GM19468 (cell line): ENCODE results near the gene CYGB.

Experiments
- ATAC-seq: cut with Tn5 transposase; IDR thresholded peaks from one replicate; pipeline ENCODE4 v1.9.1; 2021; ENCODE audit warnings: mild to moderate bottlenecking, moderate library complexity, moderate number of reproducible peaks; ENCODE audit not compliant: unreplicated experiment; ENCODE audit errors: extremely low read depth

Gene CYGB

GRCh38 chr17:76537578-76538280 lies at the start of gene CYGB:
Gene CYGB, minus strand, starts transcription at chr17:76537709. Its CDS starts 167 bp downstream, at chr17:76537542.
- no peak for ATAC-seq

GRCh38 chr17:76586741-76587487 lies 49.4 kb upstream of the CYGB start:
- ATAC-seq = no peak

GRCh38 chr17:76585649-76586593 lies 48.4 kb upstream of the CYGB start, which contains the start of gene ST6GALNAC2:
Gene ST6GALNAC2, minus strand, starts transcription at chr17:76585860. Its CDS starts 52 bp downstream, at chr17:76585808.
- no peak for ATAC-seq

- no peak for ATAC-seq
These were observed 47.6 kb upstream of the CYGB start for GRCh38 chr17:76585033-76585648.

GRCh38 chr17:76584427-76585032 lies 47.0 kb upstream of the CYGB start:
- no peak for ATAC-seq

- ATAC-seq = no peak
These were observed 45.2 kb upstream of the CYGB start for GRCh38 chr17:76582660-76583059.

- no peak for ATAC-seq
These were observed 44.0 kb upstream of the CYGB start for GRCh38 chr17:76581515-76581914.

GRCh38 chr17:76579281-76579680 lies 41.8 kb upstream of the CYGB start:
- no peak for ATAC-seq

GRCh38 chr17:76578376-76578775 lies 40.9 kb upstream of the CYGB start:
- ATAC-seq = no peak

- ATAC-seq = no peak
These were observed 40.4 kb upstream of the CYGB start for GRCh38 chr17:76577876-76578275.

GRCh38 chr17:76576189-76576588 lies 38.7 kb upstream of the CYGB start:
- no peak for ATAC-seq

GRCh38 chr17:76575570-76575969 lies 38.1 kb upstream of the CYGB start:
- ATAC-seq = no peak

GRCh38 chr17:76574166-76574565 lies 36.7 kb upstream of the CYGB start:
- ATAC-seq = no peak

- no peak for ATAC-seq
These were observed 35.6 kb upstream of the CYGB start for GRCh38 chr17:76573096-76573495.

GRCh38 chr17:76572201-76572910 lies 34.8 kb upstream of the CYGB start:
- ATAC-seq = no peak

- no peak for ATAC-seq
These were observed 33.5 kb upstream of the CYGB start for GRCh38 chr17:76570877-76571471.

- ATAC-seq = no peak
These were observed 32.9 kb upstream of the CYGB start for GRCh38 chr17:76570457-76570856.

GRCh38 chr17:76569607-76570279 lies 32.2 kb upstream of the CYGB start:
- ATAC-seq = no peak
